ENCODE results near the gene PLXNA2.

DNA sequence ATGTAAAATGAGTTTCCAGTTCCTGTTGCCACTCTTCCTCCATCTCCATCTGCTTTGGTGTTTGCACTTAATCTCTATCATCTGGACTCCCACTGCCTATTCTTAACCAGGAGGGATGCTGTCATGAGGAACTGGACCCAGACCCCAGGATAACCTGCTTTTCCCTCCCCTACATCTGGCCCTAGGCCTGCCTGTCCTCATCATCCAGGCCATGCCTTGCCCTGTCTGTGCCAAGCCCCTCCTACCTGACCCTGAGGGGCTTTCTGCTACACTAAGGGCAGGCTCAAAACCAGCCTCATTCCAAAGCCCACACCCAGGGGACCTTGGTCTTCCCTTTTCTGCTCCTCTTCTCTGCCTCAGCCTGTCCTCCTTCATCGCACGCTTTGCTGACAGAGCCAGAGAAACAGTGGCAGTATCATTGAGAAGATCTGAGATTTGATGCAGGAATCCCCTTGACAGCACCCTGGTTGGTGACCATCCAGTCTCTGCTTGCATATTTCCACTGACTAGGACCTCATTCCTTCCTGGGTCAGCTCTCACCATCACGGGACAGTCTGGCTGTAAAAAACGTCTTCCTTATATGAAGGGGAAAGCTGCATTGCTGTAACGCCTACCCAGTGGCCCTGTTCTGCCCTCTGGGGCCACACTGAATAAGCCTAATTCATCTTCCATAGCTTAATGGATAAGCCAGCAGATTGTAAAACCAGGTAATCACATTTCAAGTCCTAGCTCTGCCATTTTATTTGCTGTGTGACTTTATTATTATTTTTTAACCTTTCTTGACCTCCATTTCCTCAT, 38.8 kb downstream of the PLXNA2 start:
- TF ChIP-seq CTCF (conservative IDR thresholded peaks at IDR 0.05; ENCODE audit: low read depth, low read length) (no peak), RFX5 (IDR thresholded peaks at IDR 0.05; ENCODE audit: low read depth, low read length) (no peak), RAD21 (IDR thresholded peaks at IDR 0.05; ENCODE audit: low read length) (no peak), NFE2L2 (IDR thresholded peaks at IDR 0.05; ENCODE audit: low read depth, low read length) (no peak), MAFK (IDR thresholded peaks at IDR 0.05; ENCODE audit: low read depth, low read length) (no peak), POLR2A (IDR thresholded peaks at IDR 0.05; ENCODE audit: low read depth, low read length) (no peak), FOS (IDR thresholded peaks at IDR 0.05; ENCODE audit: low read depth, low read length) (no peak), RCOR1 (IDR thresholded peaks at IDR 0.05; ENCODE audit: insufficient replicate concordance, low read length) (no peak), BHLHE40 (IDR thresholded peaks at IDR 0.05; ENCODE audit: low read depth, low read length) (no peak), CEBPB (IDR thresholded peaks at IDR 0.05; ENCODE audit: low read depth, low read length) (no peak), MXI1 (IDR thresholded peaks at IDR 0.05; ENCODE audit: borderline replicate concordance, low read depth, low read length) (no peak), MAZ (IDR thresholded peaks at IDR 0.05; ENCODE audit: borderline replicate concordance, low read depth, low read length) (no peak), SMC3 (IDR thresholded peaks at IDR 0.05; ENCODE audit: low read depth, low read length) (no peak)
- TF ChIP-seq, protein P1, sequence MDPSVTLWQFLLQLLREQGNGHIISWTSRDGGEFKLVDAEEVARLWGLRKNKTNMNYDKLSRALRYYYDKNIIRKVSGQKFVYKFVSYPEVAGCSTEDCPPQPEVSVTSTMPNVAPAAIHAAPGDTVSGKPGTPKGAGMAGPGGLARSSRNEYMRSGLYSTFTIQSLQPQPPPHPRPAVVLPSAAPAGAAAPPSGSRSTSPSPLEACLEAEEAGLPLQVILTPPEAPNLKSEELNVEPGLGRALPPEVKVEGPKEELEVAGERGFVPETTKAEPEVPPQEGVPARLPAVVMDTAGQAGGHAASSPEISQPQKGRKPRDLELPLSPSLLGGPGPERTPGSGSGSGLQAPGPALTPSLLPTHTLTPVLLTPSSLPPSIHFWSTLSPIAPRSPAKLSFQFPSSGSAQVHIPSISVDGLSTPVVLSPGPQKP (IDR thresholded peaks at IDR 0.05; ENCODE audit: borderline replicate concordance, low read depth, low read length) = no peak
